GM20000 (cell line): ENCODE data around the gene SETD3.
"Not testable (repeated sequence)": the region's sequence is repeated elsewhere in the genome, so short reads cannot be mapped to it uniquely, and the experiment has no call there.

Source experiments
- DNase-seq: peaks from one replicate; pipeline ENCODE4 v3.0.0; 2012; ENCODE audit warnings: low spot score
- TF ChIP-seq, protein P1 (sequence below): IDR thresholded peaks from 2 replicates; pipeline ENCODE4 v1.5.1; 2012; ENCODE audit warnings: mild to moderate bottlenecking, control low read depth; ENCODE audit errors: extremely low read depth, missing control alignments

SETD3 gene

DNA sequence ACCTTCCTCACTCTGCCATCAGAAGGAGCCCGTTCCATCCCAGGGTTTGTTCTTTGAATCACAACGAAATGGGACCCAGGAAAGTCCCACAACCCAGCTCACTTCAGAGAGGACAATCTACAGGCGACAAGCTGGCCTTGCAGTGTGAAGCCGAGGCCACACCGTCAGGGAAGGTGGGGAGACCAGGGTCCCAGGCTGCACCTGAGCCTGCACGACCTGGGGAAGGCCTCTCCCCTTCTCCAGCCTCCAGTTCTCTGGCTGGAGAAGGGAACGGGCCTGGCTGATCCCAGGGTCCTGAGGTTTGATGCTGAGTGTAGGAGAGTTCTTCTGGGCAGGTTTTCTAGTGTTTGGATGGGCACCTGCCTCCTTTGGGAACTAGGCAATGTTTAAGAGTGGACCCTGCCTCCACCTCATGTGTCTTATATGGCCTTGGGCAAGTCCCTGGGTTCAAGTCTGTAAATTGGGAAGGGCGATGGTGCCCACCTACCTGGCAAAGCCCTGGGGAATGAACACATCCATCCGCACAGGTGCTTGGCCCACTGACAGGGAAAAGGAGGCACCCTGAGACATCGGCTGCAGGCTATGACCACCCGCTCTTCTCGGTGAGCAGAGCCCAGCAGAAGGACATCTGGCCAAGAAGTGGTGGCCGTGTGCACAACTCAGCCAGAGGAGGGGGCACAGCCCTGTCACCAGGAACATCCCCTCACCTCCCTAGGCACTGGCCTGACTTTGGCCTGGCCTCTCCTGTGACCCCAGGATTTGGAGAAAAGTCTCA, 130.8 kb downstream of the SETD3 start:
- TF ChIP-seq, protein P1, sequence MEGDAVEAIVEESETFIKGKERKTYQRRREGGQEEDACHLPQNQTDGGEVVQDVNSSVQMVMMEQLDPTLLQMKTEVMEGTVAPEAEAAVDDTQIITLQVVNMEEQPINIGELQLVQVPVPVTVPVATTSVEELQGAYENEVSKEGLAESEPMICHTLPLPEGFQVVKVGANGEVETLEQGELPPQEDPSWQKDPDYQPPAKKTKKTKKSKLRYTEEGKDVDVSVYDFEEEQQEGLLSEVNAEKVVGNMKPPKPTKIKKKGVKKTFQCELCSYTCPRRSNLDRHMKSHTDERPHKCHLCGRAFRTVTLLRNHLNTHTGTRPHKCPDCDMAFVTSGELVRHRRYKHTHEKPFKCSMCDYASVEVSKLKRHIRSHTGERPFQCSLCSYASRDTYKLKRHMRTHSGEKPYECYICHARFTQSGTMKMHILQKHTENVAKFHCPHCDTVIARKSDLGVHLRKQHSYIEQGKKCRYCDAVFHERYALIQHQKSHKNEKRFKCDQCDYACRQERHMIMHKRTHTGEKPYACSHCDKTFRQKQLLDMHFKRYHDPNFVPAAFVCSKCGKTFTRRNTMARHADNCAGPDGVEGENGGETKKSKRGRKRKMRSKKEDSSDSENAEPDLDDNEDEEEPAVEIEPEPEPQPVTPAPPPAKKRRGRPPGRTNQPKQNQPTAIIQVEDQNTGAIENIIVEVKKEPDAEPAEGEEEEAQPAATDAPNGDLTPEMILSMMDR = no peak
- no peak for DNase-seq

DNA sequence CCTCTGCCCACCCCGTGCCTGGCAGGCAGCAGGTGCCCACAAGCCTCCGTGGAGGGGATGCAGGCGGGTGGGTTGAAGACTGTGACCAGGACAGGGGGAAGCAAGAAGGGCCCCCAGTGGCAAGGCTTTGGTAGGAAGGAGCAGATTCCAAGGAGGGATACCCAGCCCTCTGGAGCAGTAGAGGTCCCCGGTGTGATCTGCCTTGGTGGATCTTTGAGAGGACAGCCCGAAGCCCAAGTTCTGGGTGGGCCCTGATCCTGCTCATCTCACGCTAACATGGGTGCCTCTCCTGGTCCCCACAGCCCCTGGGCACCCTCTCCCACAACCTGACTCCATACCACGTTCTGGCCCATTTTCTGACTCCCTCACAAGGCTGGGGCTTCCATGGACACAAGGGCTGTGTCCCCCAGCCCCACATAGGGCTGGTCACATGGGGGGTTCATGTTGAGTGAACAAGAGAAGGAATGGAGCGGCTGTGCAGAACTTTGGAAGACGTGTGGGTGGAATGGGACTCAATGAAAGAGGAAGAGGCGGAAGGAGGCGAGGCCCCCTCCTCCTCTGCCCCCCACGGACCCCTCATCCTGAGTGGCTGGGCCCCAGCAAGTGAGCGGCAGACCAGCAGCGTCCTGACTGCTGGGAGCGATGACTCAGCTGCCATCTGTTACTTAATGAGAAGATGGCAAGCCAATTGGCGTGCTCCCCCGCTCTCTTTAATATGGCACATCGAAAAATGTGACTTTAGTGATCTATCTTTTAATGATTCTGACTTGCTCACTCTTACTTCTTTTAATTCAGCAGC, 131.6 kb downstream of the SETD3 start:
- TF ChIP-seq, protein P1 = no peak
- DNase-seq = no peak

DNA sequence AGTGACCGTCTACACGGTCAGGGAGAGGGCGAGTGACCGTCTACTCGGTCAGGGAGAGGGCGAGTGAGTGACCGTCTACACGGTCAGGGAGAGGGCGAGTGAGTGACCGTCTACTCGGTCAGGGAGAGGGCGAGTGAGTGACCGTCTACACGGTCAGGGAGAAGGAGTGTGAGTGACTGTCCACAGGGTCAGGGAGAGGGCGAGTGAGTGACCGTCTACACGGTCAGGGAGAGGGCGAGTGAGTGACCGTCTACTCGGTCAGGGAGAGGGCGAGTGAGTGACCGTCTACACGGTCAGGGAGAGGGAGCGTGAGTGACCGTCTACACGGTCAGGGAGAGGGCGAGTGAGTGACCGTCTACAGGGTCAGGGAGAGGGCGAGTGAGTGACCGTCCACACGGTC, 132.4 kb downstream of the SETD3 start:
- not testable (repeated sequence) for DNase-seq
